H54 (cell line): ENCODE measurements around the gene ALCAM.

ENCODE experiments used
- DNase-seq: peaks from one replicate; pipeline ENCODE4 v3.0.0; 2011; ENCODE audit warnings: low spot score, mixed read lengths; ENCODE audit not compliant: insufficient read length
- FAIRE-seq: peaks from 3 replicates; lab custom pipeline; 2011; peaks lifted over from hg19 to GRCh38; lab: Jason Lieb, UNC
- POLR2A ChIP-seq: IDR thresholded peaks from 2 replicates; pipeline ENCODE4 v1.6.1; 2011; ENCODE audit warnings: low read depth, mild to moderate bottlenecking, low read length

ALCAM gene

DNA sequence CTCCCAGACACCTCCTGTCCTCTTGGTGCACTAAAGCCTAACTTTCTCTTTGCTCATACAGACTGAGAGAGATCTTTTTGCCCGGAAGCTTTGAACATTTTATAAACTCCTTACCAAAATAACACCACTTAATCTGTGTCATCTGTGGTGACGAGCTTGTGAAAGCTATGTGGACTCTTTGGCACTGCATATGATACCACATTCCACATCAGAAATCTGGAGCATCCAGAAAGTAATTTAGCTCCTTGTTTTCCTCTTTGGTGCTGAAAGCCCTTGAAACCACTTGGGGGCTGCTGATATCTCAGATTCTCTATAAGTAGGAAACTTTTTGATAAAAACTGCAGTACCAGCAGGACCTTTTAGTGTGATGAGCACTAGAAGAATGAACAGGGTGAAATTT lies 128.3 kb downstream of the ALCAM start:
- no peak for TF ChIP-seq POLR2A
- FAIRE-seq: no peak
- DNase-seq: no peak

DNA sequence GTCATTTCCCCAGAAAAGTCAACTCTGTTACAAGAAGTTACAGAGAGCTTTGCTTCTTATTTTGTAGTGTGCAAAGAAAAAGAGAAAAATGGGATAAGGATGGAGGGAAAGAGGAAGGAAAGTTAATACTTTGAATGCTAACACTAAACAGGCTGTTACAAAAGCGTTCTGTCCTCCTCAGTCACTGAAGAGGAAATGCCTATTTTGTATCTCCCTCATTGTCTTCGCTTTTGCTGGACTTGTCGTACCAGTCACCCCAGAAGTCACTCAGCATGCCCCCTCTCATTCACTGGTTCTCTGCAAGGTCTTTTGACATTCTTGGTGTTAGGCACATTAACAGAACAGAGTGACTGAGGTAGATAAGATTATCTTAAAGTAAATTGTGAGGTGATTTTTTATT lies 129.6 kb downstream of the ALCAM start:
- no peak for FAIRE-seq
- TF ChIP-seq POLR2A: no peak
- DNase-seq: no peak

DNA sequence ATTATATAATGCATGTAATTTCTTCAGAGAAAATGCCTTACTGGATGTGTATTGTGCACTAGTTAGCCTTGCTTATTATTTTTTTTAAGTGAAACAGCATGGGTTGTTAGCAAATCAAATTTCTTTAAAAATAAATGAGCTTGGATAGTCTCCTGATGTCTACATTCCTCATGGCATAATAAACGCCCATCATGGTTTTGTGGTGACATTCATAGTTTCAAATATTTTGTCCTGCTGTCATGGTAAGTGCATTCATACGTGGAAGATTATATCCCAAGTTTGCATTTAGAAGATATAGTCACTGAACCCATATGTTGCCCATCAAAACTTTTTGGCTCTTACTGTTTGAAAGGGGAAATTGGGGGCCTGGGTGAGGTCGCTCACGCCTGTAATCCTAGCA lies 130.7 kb downstream of the ALCAM start:
- FAIRE-seq (no peak), DNase-seq (no peak)
- TF ChIP-seq POLR2A: no peak

- DNase-seq: no peak
- no peak for FAIRE-seq
- no peak for TF ChIP-seq POLR2A
Measured at GRCh38 chr3:105499961-105500360, 133.3 kb downstream of the ALCAM start.

- FAIRE-seq (no peak), DNase-seq (no peak)
- TF ChIP-seq POLR2A: no peak
Measured at GRCh38 chr3:105502333-105502732, 135.6 kb downstream of the ALCAM start.

DNA sequence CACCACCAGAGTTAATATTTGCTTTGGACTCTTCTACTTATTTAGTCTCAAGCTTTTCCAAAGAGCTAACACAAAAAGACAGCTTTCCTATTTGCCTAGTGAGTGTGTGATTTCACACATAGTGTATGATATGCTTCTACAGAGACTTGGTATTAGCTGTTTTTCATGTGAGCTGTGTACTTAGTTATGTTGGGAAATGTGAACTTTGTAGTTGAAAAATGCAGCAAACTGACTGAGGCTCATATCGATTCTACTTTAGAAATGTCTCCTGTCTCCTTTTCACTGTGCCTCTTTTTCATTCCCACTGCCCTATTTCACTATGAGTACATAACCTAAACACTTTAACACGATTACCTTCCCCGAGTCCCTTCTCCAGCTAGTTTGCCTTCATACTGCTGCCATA lies 136.5 kb downstream of the ALCAM start:
- no peak for TF ChIP-seq POLR2A
- FAIRE-seq: peak; percentile 23
- DNase-seq: no peak

GRCh38 chr3:105504440-105504951 lies 137.8 kb downstream of the ALCAM start:
- DNase-seq (no peak), FAIRE-seq (no peak)
- no peak for TF ChIP-seq POLR2A

DNA sequence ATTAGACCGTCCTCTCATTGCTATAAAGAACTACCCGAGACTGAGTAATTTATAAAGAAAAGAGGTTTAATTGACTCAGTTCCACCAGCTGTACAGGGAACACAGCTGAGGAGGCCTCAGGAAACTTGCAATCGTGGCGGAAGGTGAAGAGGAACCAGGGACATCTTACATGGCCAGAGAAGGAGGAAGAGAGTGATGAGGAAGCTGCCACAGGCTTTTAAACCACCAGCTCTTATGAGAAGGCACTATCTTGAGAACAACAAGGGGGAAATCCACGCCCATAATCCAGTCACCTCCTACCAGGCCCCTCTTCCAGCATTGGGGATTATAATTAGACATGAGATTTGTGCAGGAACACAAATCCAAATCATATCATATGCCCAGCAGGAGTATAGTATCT lies 138.5 kb downstream of the ALCAM start:
- no peak for DNase-seq
- TF ChIP-seq POLR2A: no peak

GRCh38 chr3:105511031-105511430 lies 144.3 kb downstream of the ALCAM start:
- no peak for TF ChIP-seq POLR2A
- peak; percentile 65 for FAIRE-seq

More for the DNA sequence above, 138.5 kb downstream of the ALCAM start:
- FAIRE-seq: no peak

GRCh38 chr3:105512061-105512460 lies 145.4 kb downstream of the ALCAM start:
- FAIRE-seq (no peak), DNase-seq (no peak)
- no peak for TF ChIP-seq POLR2A

More at GRCh38 chr3:105511031-105511430, 144.3 kb downstream of the ALCAM start:
- no peak for DNase-seq

- DNase-seq (no peak), FAIRE-seq (peak; percentile 89)
- no peak for TF ChIP-seq POLR2A
Measured at GRCh38 chr3:105513042-105513441, 146.3 kb downstream of the ALCAM start.

DNA sequence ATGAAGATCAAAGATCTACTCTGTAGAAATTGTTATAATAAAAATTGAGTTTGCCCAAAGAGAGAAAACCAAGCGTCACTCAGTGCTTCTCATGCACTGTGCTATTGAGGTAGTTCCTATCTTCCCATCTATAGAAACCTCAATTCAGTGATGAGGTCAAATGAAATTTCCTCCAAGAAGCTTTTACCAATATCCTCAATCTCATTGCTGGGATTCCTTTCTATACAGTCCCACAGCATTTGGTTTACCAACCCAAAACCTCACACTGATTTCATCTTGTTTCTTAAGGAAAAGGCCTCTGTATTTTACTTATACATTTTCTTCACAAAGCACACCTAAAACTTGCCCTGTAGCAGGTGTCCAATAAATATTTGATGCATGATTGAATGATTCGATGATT lies 147.2 kb downstream of the ALCAM start:
- TF ChIP-seq POLR2A: no peak
- DNase-seq: no peak
- FAIRE-seq: no peak

GRCh38 chr3:105515372-105515771 lies 148.7 kb downstream of the ALCAM start:
- FAIRE-seq: no peak
- TF ChIP-seq POLR2A: no peak
- DNase-seq: no peak

DNA sequence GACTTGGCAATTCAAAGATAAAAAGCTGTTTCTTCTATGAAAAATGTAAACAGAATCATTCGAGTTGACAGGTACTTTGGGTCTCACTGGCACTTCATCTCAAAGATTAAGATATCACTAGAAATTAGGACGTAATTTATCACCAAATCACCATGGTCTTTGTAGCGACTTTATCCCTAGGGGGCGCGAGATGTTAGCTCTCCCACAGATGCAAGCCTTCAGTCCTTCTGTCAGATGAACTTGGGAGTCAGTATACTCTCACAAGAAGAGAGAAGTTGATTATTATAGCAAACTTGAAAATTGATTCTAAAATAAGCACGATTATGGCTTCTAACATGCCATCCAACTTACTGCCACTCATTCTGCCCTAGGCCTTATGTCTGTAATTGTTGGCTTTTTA lies 150.3 kb downstream of the ALCAM start:
- FAIRE-seq (no peak), DNase-seq (no peak)

GRCh38 chr3:105518203-105518602 lies 151.5 kb downstream of the ALCAM start:
- no peak for TF ChIP-seq POLR2A
- DNase-seq (no peak), FAIRE-seq (no peak)

More for the DNA sequence above, 150.3 kb downstream of the ALCAM start:
- no peak for TF ChIP-seq POLR2A
